ENCODE results near the gene COL23A1.

- peak; percentile 41; the same call in 1 of the 2 replicates for TF ChIP-seq GATA2 (IDR thresholded peaks at IDR 0.05; ENCODE audit: low read depth, low read length)
- TF ChIP-seq GATA3 (IDR thresholded peaks at IDR 0.05; ENCODE audit: low read depth, low read length) = no peak
Observed at GRCh38 chr5:178349075-178349511, 241.1 kb downstream of the COL23A1 start.

All from SH-SY5Y (cell line).